T-helper 1 cell treated with Interleukin-12 subunit alpha and Interleukin-12 subunit beta and Interleukin-4 antibody, amounts not matched to agents 30 μg/mL and 1 μg/mL, for 36 hours (primary cell): ENCODE results near the gene HSPA5.

Experiments used
- H3K27ac Mint-ChIP-seq: one replicate; pipeline ENCODE4 v1.8.0; 2021; ENCODE audit warnings: mild to moderate bottlenecking, mixed read lengths
- H3K27me3 Mint-ChIP-seq: one replicate; pipeline ENCODE4 v1.8.0; 2021; ENCODE audit warnings: low read depth, mixed read lengths
- H3K36me3 Mint-ChIP-seq: one replicate; pipeline ENCODE4 v1.8.0; 2021; ENCODE audit warnings: low read depth, mixed read lengths
- H3K4me1 Mint-ChIP-seq: one replicate; pipeline ENCODE4 v1.8.0; 2021; ENCODE audit warnings: low read depth, mixed read lengths
- H3K4me3 Mint-ChIP-seq: one replicate; pipeline ENCODE4 v1.8.0; 2021; ENCODE audit warnings: mild to moderate bottlenecking, moderate library complexity, mixed read lengths
- H3K9me3 Mint-ChIP-seq: one replicate; pipeline ENCODE4 v1.8.0; 2021; ENCODE audit warnings: mixed read lengths

HSPA5 gene

DNA sequence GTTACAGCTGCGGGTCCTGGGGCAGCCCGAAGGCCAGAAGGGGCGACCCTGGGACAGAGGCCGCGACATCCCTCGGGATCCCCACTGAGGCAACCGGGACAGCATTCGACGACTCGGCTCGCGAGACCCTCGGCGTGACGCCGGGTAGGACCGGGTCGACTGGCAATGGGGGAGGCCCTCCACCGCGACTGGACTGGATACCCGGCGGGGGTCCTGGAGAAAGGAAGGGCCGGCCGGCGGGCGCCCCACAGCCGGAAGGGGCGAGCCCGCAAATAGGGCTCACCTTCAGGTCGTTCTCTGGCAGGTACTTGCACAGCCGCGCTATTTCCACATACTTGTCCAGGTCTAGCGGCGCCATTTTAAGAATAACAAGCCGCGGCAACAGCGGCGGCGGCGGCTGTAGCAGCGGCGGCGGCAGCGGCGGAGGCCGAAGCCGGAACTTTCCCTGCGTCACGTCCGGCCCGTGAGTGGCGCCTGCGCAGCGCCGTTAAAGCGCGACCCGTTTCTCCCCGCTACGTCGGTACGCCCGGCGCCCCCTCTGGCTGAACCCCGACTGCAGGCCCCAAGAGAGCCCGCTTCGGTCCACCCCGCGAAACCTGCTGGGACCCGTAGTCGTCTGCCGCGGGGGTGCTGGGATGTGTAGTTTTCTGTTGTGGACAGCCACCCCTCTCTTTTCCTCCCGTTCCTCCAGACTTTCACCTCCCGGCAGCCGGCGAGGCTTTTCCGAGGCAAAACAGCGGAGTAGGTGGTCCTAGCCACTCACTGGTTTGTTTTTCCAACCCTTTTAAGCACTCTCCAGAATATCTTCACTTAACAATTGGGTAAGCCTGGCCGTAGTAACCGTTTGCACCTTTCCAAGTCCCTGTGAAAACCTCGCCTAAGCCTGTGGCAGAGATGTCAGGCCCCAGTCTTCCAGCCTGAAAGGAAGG, 51.5 kb downstream of the HSPA5 start, which contains the start of gene PPP6C:
Gene PPP6C (minus strand): TSS at position 443 of the 929 bp plus-strand sequence. CDS start 85 bp downstream, at position 358.
- peak within 1 kb of the TSS; percentile 90 for H3K27ac Mint-ChIP-seq
- H3K4me1 Mint-ChIP-seq: peaks cover 29% of the 10 kb centered on the region
- peak within 1 kb of the TSS; percentile 91 for H3K4me3 Mint-ChIP-seq
- no peaks in the 10 kb centered on the region for H3K9me3 Mint-ChIP-seq
- no peaks in the 10 kb centered on the region for H3K36me3 Mint-ChIP-seq
- H3K27me3 Mint-ChIP-seq: no peaks in the 10 kb centered on the region

DNA sequence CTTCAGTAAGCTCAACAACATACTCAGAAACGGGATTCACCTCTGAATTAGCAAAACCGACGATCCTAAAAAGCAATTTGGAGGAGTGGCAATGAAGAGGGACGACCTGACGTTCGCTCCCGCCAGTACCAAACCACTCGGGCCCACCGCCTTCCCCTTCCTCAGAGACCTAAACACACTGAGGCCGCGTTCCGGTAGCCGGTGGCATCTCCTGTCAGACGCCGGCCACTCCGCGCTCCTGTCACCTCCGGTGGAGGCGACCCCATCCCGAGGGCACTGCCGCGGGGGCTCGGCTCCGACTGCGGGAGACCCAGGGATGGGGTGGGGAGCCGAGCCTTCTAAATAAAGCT, 52.2 kb downstream of the HSPA5 start:
- H3K4me1 Mint-ChIP-seq: peaks cover 25% of the 10 kb centered on the region

More for the DNA sequence above, 52.2 kb downstream of the HSPA5 start:
- Mint-ChIP-seq H3K27ac (peak overlapping the region; percentile 74), H3K4me3 (peak overlapping the region; percentile 91), H3K27me3 (no peaks in the 10 kb centered on the region), H3K9me3 (no peaks in the 10 kb centered on the region), H3K36me3 (peaks cover 2% of the 10 kb centered on the region)
